GM12864 (cell line): ENCODE measurements around the gene PSG2.
"Not testable (repeated sequence)": the region's sequence is repeated elsewhere in the genome, so short reads cannot be mapped to it uniquely, and the experiment has no call there.

ENCODE experiments used
- DNase-seq: peaks from one replicate; pipeline ENCODE4 v3.0.0-alpha.2; 2011; ENCODE audit warnings: low read depth
- H3K4me3 ChIP-seq: 2 replicates; pipeline ENCODE4 v1.5.1; 2011; ENCODE audit warnings: mild to moderate bottlenecking, low read depth, low read length, control low read depth
- CTCF ChIP-seq: IDR thresholded peaks from 2 replicates; pipeline ENCODE4 v1.5.1; 2011; ENCODE audit warnings: low read depth, mild to moderate bottlenecking, moderate library complexity, low read length, control low read depth, inconsistent platforms; ENCODE audit errors: missing control alignments

Gene PSG2

GRCh38 chr19:43060254-43060653, 22.2 kb downstream of the PSG2 start:
- not testable (repeated sequence) for H3K4me3 ChIP-seq, DNase-seq

DNA sequence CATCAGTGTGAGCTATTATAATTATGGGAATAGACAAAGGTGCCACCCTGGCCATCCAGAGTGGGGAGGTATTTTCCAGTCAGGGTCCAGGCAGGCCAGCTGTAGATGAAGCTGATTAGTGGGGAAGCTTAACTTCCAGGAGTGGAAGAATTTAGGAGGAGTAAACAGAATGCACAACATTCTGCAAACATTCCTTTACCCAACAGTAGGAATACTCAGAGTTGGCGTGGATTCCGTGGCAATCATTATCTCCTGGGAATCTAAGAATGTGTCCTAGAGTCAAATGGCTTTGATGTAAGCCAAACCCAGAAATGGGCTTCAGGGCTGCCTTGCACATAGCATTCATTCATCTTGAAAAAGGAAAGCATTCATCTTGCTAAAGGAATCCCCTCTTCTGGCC, 23.0 kb downstream of the PSG2 start:
- H3K4me3 ChIP-seq, DNase-seq: not testable (repeated sequence)

- not testable (repeated sequence) for DNase-seq, H3K4me3 ChIP-seq
These were observed 24.1 kb downstream of the PSG2 start for GRCh38 chr19:43058440-43058839.

DNA sequence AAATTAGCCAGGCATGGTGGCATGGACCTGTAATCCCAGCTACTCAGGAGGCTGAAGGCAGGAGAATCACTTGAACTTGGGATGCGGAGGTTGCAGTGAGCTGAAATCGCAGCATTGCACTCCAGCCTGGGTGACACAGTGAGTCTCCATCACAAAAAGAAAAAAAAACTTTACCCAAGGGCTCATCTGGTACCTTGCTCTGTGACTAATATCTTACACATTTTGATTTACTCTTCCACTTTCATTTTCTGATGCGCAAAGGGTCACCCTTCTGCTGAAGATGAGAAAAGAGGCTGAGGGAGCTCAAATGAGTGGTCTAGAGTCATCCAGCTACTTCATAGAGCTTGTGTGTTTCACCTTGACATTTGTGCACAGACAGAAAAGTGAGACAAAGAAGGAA, 34.5 kb downstream of the PSG2 start:
- not testable (repeated sequence) for H3K4me3 ChIP-seq, DNase-seq

GRCh38 chr19:43046578-43046977, 35.9 kb downstream of the PSG2 start:
- not testable (repeated sequence) for DNase-seq, H3K4me3 ChIP-seq

GRCh38 chr19:43043492-43044180, 38.9 kb downstream of the PSG2 start:
- DNase-seq, H3K4me3 ChIP-seq: not testable (repeated sequence)

DNA sequence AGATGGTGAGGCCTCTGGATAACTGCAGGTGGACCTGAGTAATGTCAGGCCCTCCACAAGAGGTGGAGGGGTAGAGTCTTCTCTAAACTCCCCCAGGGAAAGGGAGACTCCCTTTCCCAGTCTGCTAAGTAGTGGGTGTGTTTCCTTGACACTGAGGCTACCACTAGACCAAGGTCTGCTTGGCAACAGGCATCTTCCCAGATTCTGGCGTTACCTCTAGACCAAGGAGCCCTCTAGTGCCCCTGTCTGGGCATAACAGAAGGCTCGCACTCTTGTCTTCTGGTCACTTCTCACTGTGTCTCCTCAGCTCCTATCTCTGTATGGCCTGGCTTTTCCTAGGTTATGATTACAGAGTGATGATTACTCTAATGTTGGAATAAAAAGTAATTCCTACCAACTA, 50.9 kb downstream of the PSG2 start:
- peak; percentile 17 for TF ChIP-seq CTCF
- H3K4me3 ChIP-seq, DNase-seq: not testable (repeated sequence)

GRCh38 chr19:43028866-43029265, 53.6 kb downstream of the PSG2 start:
- no peak for TF ChIP-seq CTCF
- no peak overlapping the region for H3K4me3 ChIP-seq
- no peak for DNase-seq

- TF ChIP-seq CTCF: peak; percentile 55
- H3K4me3 ChIP-seq, DNase-seq: not testable (repeated sequence)
These were observed 54.5 kb downstream of the PSG2 start for GRCh38 chr19:43027985-43028384.

GRCh38 chr19:43027061-43027460, 55.4 kb downstream of the PSG2 start:
- H3K4me3 ChIP-seq, DNase-seq: not testable (repeated sequence)

- DNase-seq: not testable (repeated sequence)
These were observed 56.1 kb downstream of the PSG2 start, which contains the start of gene PSG11 for GRCh38 chr19:43026369-43026768. Gene PSG11 (minus strand): TSS chr19:43026469. CDS start chr19:43026372, 97 bp downstream.

GRCh38 chr19:43022098-43022497, 60.4 kb downstream of the PSG2 start:
- not testable (repeated sequence) for H3K4me3 ChIP-seq, DNase-seq

More at GRCh38 chr19:43026369-43026768, 56.1 kb downstream of the PSG2 start, which contains the start of gene PSG11:
- H3K4me3 ChIP-seq: not testable (repeated sequence)

DNA sequence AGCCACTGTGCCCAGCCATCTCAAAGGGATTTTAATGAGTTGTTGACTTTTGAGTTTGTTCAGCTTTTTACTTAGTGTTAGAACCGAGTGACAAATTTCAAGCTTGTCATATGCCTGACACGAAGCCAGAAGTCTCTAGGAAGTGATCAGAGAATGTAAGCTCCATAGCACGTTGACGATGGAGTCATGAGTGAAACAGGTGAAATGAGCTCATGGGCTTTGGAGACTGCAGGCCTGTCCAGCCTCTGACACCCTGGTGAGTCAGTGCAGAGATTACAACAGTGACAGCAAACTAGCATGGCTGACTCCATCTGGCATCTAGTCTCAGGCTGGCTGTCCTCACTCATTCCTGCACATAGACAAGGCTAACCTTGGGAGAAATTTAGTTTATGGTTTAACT, 60.9 kb downstream of the PSG2 start:
- H3K4me3 ChIP-seq, DNase-seq: not testable (repeated sequence)
